Measurements from ENCODE around the gene CHST11. TPM values are rescaled to one million over a fixed set of nuclear protein-coding genes. Genes with fewer than 3 reads are reported as not detected.

Gene CHST11
- total RNA-seq, 1 experiment from 2014 or later, result 1.1 TPM

GRCh38 chr12:104673696-104674482 lies 217.1 kb downstream of the CHST11 start:
- BruUV-seq (replicated peaks), result no TSS peak
- no peak for DNase-seq (ENCODE audit: low spot score)
- Histone ChIP-seq H3K27ac (ENCODE audit: low read depth, low read length, poor library complexity, severe bottlenecking) (no peak overlapping the region), H3K4me3 (ENCODE audit: low read depth, low read length, poor library complexity, severe bottlenecking) (no peak overlapping the region), H3K36me3 (ENCODE audit: insufficient read depth, low read length, poor library complexity, severe bottlenecking) (no peaks in the 10 kb centered on the region), H3K9me3 (ENCODE audit: low read depth, low read length, poor library complexity, severe bottlenecking) (no peaks in the 10 kb centered on the region), H3K27me3 (replicated peaks; ENCODE audit: insufficient read depth, low read depth, low read length, poor library complexity) (no peaks in the 10 kb centered on the region), H3K4me1 (ENCODE audit: insufficient read depth, low read length, poor library complexity, severe bottlenecking) (peaks cover 6% of the 10 kb centered on the region)
- TF ChIP-seq, protein P1, sequence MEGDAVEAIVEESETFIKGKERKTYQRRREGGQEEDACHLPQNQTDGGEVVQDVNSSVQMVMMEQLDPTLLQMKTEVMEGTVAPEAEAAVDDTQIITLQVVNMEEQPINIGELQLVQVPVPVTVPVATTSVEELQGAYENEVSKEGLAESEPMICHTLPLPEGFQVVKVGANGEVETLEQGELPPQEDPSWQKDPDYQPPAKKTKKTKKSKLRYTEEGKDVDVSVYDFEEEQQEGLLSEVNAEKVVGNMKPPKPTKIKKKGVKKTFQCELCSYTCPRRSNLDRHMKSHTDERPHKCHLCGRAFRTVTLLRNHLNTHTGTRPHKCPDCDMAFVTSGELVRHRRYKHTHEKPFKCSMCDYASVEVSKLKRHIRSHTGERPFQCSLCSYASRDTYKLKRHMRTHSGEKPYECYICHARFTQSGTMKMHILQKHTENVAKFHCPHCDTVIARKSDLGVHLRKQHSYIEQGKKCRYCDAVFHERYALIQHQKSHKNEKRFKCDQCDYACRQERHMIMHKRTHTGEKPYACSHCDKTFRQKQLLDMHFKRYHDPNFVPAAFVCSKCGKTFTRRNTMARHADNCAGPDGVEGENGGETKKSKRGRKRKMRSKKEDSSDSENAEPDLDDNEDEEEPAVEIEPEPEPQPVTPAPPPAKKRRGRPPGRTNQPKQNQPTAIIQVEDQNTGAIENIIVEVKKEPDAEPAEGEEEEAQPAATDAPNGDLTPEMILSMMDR (conservative IDR thresholded peaks at IDR 0.05; ENCODE audit: low read depth, low read length), result no peak
- no peak for TF ChIP-seq EZH2 (IDR thresholded peaks at IDR 0.05; ENCODE audit: borderline replicate concordance, low read depth, low read length, poor library complexity, severe bottlenecking)
- intact Hi-C loops (cut with micrococcal nuclease; ENCODE audit: unreplicated experiment), result no loop called here
- CTCF ChIA-PET, result no interaction called here
- POLR2A ChIA-PET (ENCODE audit: low non-redundant PET), result no interaction called here

DNA sequence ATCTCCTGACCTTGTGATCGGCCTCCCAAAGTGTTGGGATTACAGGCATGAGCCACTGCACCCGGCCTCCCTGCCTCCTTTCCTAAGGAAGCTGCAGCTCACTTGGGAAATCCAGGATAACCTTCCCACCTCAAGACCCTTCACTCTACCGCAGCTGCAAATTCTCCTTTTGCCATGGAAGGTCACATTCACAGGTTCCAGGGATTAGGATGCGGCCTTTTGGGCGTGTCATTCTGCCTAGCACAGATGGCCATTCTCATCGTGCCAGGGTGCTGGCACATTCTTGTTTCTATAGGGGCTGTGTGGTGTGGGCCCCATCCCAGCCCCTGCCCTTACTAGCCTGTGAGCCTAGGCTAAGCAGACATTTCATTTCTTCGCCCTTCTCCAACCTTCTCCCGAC lies 219.9 kb downstream of the CHST11 start:
- Histone ChIP-seq H3K4me1 (ENCODE audit: insufficient read depth, low read length, poor library complexity, severe bottlenecking) (peaks cover under 1% of the 10 kb centered on the region), H3K4me3 (ENCODE audit: low read depth, low read length, poor library complexity, severe bottlenecking) (no peak overlapping the region), H3K36me3 (ENCODE audit: insufficient read depth, low read length, poor library complexity, severe bottlenecking) (no peaks in the 10 kb centered on the region), H3K27ac (ENCODE audit: low read depth, low read length, poor library complexity, severe bottlenecking) (no peak overlapping the region), H3K9me3 (ENCODE audit: low read depth, low read length, poor library complexity, severe bottlenecking) (no peaks in the 10 kb centered on the region), H3K27me3 (replicated peaks; ENCODE audit: insufficient read depth, low read depth, low read length, poor library complexity) (no peaks in the 10 kb centered on the region)
- POLR2A ChIA-PET (ENCODE audit: low non-redundant PET), result no interaction called here
- CTCF ChIA-PET, result no interaction called here
- TF ChIP-seq EZH2 (IDR thresholded peaks at IDR 0.05; ENCODE audit: borderline replicate concordance, low read depth, low read length, poor library complexity, severe bottlenecking), result no peak
- TF ChIP-seq, protein P1 (conservative IDR thresholded peaks at IDR 0.05; ENCODE audit: low read depth, low read length), result no peak
- no peak for DNase-seq (ENCODE audit: low spot score)
- intact Hi-C loops (cut with micrococcal nuclease; ENCODE audit: unreplicated experiment), result no loop called here
- no TSS peak for BruUV-seq (replicated peaks)

- no peaks in the 10 kb centered on the region for H3K4me1 ChIP-seq (ENCODE audit: insufficient read depth, low read length, poor library complexity, severe bottlenecking)
- POLR2A ChIA-PET (ENCODE audit: low non-redundant PET), result no interaction called here
- TF ChIP-seq, protein P1 (conservative IDR thresholded peaks at IDR 0.05; ENCODE audit: low read depth, low read length), result no peak
- no peak for TF ChIP-seq EZH2 (IDR thresholded peaks at IDR 0.05; ENCODE audit: borderline replicate concordance, low read depth, low read length, poor library complexity, severe bottlenecking)
- no TSS peak for BruUV-seq (replicated peaks)
- no peaks in the 10 kb centered on the region for H3K27me3 ChIP-seq (replicated peaks; ENCODE audit: insufficient read depth, low read depth, low read length, poor library complexity)
- CTCF ChIA-PET, result no interaction called here
- H3K4me3 ChIP-seq (ENCODE audit: low read depth, low read length, poor library complexity, severe bottlenecking), result no peak overlapping the region
- no peaks in the 10 kb centered on the region for H3K9me3 ChIP-seq (ENCODE audit: low read depth, low read length, poor library complexity, severe bottlenecking)
- intact Hi-C loops (cut with micrococcal nuclease; ENCODE audit: unreplicated experiment), result no loop called here
- no peak for DNase-seq (ENCODE audit: low spot score)
- H3K36me3 ChIP-seq (ENCODE audit: insufficient read depth, low read length, poor library complexity, severe bottlenecking), result no peaks in the 10 kb centered on the region
- H3K27ac ChIP-seq (ENCODE audit: low read depth, low read length, poor library complexity, severe bottlenecking), result no peak overlapping the region
Measured at GRCh38 chr12:104677441-104678089, 220.8 kb downstream of the CHST11 start.

All from A673 (cell line).